Adipocyte (in vitro differentiated cells): ENCODE measurements around the gene SV2C.

Source experiments
- DNase-seq: peaks from one replicate; pipeline ENCODE4 v3.0.0-alpha.2; 2015; ENCODE audit warnings: low read depth
- H3K27me3 ChIP-seq: replicated peaks from 2 replicates; pipeline ENCODE4 v1.7.0; 2013; ENCODE audit warnings: mild to moderate bottlenecking, low read length, moderate library complexity; ENCODE audit not compliant: control insufficient read depth, insufficient read depth
- H3K36me3 ChIP-seq: 2 replicates; pipeline ENCODE4 v1.7.0; 2013; ENCODE audit warnings: low read length, mild to moderate bottlenecking, moderate library complexity; ENCODE audit not compliant: control insufficient read depth, insufficient read depth, severe bottlenecking
- H3K4me1 ChIP-seq: 2 replicates; pipeline ENCODE4 v1.7.0; 2013; ENCODE audit warnings: mild to moderate bottlenecking, low read length, moderate library complexity; ENCODE audit not compliant: control insufficient read depth, insufficient read depth
- H3K4me3 ChIP-seq: 2 replicates; pipeline ENCODE4 v1.7.0; 2013; ENCODE audit warnings: mild to moderate bottlenecking, low read length, moderate library complexity
- H3K9ac ChIP-seq: 2 replicates; pipeline ENCODE4 v1.7.0; 2013; ENCODE audit warnings: mild to moderate bottlenecking, low read length, moderate library complexity
- H3K9me3 ChIP-seq: 2 replicates; pipeline ENCODE4 v1.7.0; 2013; ENCODE audit warnings: mild to moderate bottlenecking, low read length, moderate library complexity; ENCODE audit not compliant: control insufficient read depth

SV2C gene

GRCh38 chr5:76149636-76150035 is 66.5 kb downstream of the SV2C start:
- DNase-seq = no peak
- no peaks in the 10 kb centered on the region for H3K36me3 ChIP-seq
- no peaks in the 10 kb centered on the region for H3K4me1 ChIP-seq
- H3K9ac ChIP-seq = no peak overlapping the region
- H3K9me3 ChIP-seq = no peaks in the 10 kb centered on the region
- no peaks in the 10 kb centered on the region for H3K27me3 ChIP-seq
- H3K4me3 ChIP-seq = no peak overlapping the region

- H3K9me3 ChIP-seq = no peaks in the 10 kb centered on the region
- H3K4me1 ChIP-seq = no peaks in the 10 kb centered on the region
Measured at GRCh38 chr5:76152161-76152560, 69.0 kb downstream of the SV2C start.

GRCh38 chr5:76152700-76153099 is 69.5 kb downstream of the SV2C start:
- H3K36me3 ChIP-seq = no peaks in the 10 kb centered on the region
- no peak overlapping the region for H3K9ac ChIP-seq
- no peaks in the 10 kb centered on the region for H3K4me1 ChIP-seq
- no peak for DNase-seq
- H3K9me3 ChIP-seq = no peaks in the 10 kb centered on the region
- no peak overlapping the region for H3K4me3 ChIP-seq
- no peaks in the 10 kb centered on the region for H3K27me3 ChIP-seq

More at GRCh38 chr5:76152161-76152560, 69.0 kb downstream of the SV2C start:
- DNase-seq = no peak
- Histone ChIP-seq H3K36me3 (no peaks in the 10 kb centered on the region), H3K9ac (no peak overlapping the region), H3K4me3 (no peak overlapping the region), H3K27me3 (no peaks in the 10 kb centered on the region)

GRCh38 chr5:76153271-76153670 is 70.1 kb downstream of the SV2C start:
- no peak overlapping the region for H3K9ac ChIP-seq
- no peaks in the 10 kb centered on the region for H3K36me3 ChIP-seq
- H3K4me3 ChIP-seq = no peak overlapping the region
- H3K27me3 ChIP-seq = no peaks in the 10 kb centered on the region
- no peaks in the 10 kb centered on the region for H3K9me3 ChIP-seq
- H3K4me1 ChIP-seq = no peaks in the 10 kb centered on the region
- no peak for DNase-seq

- Histone ChIP-seq H3K27me3 (no peaks in the 10 kb centered on the region), H3K4me3 (no peak overlapping the region), H3K9ac (no peak overlapping the region), H3K36me3 (no peaks in the 10 kb centered on the region), H3K4me1 (no peaks in the 10 kb centered on the region), H3K9me3 (no peaks in the 10 kb centered on the region)
- no peak for DNase-seq
Measured at GRCh38 chr5:76154009-76154690, 71.0 kb downstream of the SV2C start.

- H3K27me3 ChIP-seq = no peaks in the 10 kb centered on the region
- no peak overlapping the region for H3K9ac ChIP-seq
- H3K4me3 ChIP-seq = no peak overlapping the region
- no peak for DNase-seq
- no peaks in the 10 kb centered on the region for H3K36me3 ChIP-seq
- H3K4me1 ChIP-seq = no peaks in the 10 kb centered on the region
- H3K9me3 ChIP-seq = no peaks in the 10 kb centered on the region
Measured at GRCh38 chr5:76155536-76155935, 72.4 kb downstream of the SV2C start.

GRCh38 chr5:76162335-76162734 is 79.2 kb downstream of the SV2C start:
- Histone ChIP-seq H3K27me3 (no peaks in the 10 kb centered on the region), H3K9me3 (peaks cover 7% of the 10 kb centered on the region), H3K4me1 (no peaks in the 10 kb centered on the region), H3K36me3 (no peaks in the 10 kb centered on the region), H3K4me3 (no peak overlapping the region), H3K9ac (no peak overlapping the region)
- DNase-seq = no peak

GRCh38 chr5:76163111-76163628 is 80.0 kb downstream of the SV2C start:
- peaks cover 7% of the 10 kb centered on the region for H3K9me3 ChIP-seq
- H3K4me1 ChIP-seq = no peaks in the 10 kb centered on the region
- DNase-seq = no peak

GRCh38 chr5:76165029-76165428 is 81.8 kb downstream of the SV2C start:
- H3K9me3 ChIP-seq = peaks cover 7% of the 10 kb centered on the region
- no peaks in the 10 kb centered on the region for H3K36me3 ChIP-seq
- DNase-seq = no peak
- no peak overlapping the region for H3K9ac ChIP-seq
- no peak overlapping the region for H3K4me3 ChIP-seq
- no peaks in the 10 kb centered on the region for H3K4me1 ChIP-seq
- H3K27me3 ChIP-seq = no peaks in the 10 kb centered on the region

More at GRCh38 chr5:76163111-76163628, 80.0 kb downstream of the SV2C start:
- Histone ChIP-seq H3K4me3 (no peak overlapping the region), H3K27me3 (no peaks in the 10 kb centered on the region), H3K36me3 (no peaks in the 10 kb centered on the region), H3K9ac (no peak overlapping the region)

- no peaks in the 10 kb centered on the region for H3K27me3 ChIP-seq
- peaks cover 7% of the 10 kb centered on the region for H3K9me3 ChIP-seq
- H3K9ac ChIP-seq = no peak overlapping the region
- no peak overlapping the region for H3K4me3 ChIP-seq
- DNase-seq = no peak
- no peaks in the 10 kb centered on the region for H3K4me1 ChIP-seq
- no peaks in the 10 kb centered on the region for H3K36me3 ChIP-seq
Measured at GRCh38 chr5:76165711-76166374, 82.7 kb downstream of the SV2C start.

- Histone ChIP-seq H3K9me3 (peaks cover 7% of the 10 kb centered on the region), H3K4me1 (no peaks in the 10 kb centered on the region), H3K9ac (no peak overlapping the region), H3K4me3 (no peak overlapping the region), H3K27me3 (no peaks in the 10 kb centered on the region), H3K36me3 (no peaks in the 10 kb centered on the region)
- DNase-seq = no peak
Measured at GRCh38 chr5:76166886-76167576, 83.8 kb downstream of the SV2C start.
